ENCODE data around the gene CLEC4F. TPM values are rescaled to one million over a fixed set of nuclear protein-coding genes. Genes with fewer than 3 reads are reported as not detected.

Gene CLEC4F
- total and polyA plus RNA-seq, 4 donors = 0.03 to 0.25 (median 0.19) TPM; not detected in 1

DNA sequence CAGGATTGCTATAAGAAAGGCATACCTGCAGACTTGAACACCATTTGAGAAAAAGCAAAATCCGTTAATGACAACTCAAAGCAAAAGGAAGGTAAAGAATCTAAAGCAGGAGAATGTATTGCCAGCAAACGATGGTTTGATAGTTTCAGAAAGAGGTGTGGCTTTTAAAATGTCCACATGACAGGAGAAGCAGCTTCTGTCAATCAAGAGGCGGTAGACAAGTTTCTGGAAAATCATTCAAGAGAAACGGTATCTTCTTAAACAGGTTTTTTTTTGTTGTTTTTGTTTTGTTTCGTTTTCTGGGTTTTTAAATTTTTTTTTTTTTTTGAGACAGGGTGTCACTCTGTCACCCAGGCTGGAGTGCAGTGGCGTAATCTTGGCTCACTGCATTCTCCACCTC is 13.8 kb downstream of the CLEC4F start (continued):
- TF ChIP-seq, protein P1, sequence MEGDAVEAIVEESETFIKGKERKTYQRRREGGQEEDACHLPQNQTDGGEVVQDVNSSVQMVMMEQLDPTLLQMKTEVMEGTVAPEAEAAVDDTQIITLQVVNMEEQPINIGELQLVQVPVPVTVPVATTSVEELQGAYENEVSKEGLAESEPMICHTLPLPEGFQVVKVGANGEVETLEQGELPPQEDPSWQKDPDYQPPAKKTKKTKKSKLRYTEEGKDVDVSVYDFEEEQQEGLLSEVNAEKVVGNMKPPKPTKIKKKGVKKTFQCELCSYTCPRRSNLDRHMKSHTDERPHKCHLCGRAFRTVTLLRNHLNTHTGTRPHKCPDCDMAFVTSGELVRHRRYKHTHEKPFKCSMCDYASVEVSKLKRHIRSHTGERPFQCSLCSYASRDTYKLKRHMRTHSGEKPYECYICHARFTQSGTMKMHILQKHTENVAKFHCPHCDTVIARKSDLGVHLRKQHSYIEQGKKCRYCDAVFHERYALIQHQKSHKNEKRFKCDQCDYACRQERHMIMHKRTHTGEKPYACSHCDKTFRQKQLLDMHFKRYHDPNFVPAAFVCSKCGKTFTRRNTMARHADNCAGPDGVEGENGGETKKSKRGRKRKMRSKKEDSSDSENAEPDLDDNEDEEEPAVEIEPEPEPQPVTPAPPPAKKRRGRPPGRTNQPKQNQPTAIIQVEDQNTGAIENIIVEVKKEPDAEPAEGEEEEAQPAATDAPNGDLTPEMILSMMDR (IDR thresholded peaks at IDR 0.05; ENCODE audit: low read depth, low read length, missing input control) = no peak
- no peak for TF ChIP-seq SP1 (IDR thresholded peaks at IDR 0.05)

DNA sequence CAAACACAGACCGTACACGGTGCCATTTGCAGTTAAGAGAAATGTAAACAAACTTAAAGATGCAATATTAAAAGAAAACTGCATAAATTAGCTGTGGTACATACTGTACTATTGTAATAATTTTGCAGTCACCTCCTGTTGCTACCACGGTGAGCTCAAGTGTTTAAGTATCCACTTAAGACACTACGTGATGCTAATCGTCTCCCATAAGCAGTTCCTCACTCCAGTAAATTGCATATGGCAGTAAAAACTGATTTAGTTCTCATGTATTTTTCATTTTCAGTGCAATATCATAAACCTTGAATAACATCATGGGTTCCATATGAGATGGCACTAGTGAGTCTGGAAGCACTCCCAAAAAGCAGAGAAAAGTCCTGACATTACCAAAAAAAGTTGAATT is 14.4 kb downstream of the CLEC4F start:
- Histone ChIP-seq H3K36me3 (ENCODE audit: control insufficient read depth in 4 of 4, insufficient read depth in 3 of 4, low read depth in 1 of 4, low read length in 3 of 4) (no peaks in the 10 kb centered on the region), H3K4me1 (ENCODE audit: control insufficient read depth in 4 of 4, insufficient read depth in 4 of 4, low read length in 3 of 4) (no peaks in the 10 kb centered on the region), H3K27me3 (ENCODE audit: control insufficient read depth in 4 of 4, insufficient read depth in 4 of 4, low read length in 3 of 4) (peaks cover 0 to 2% (median 0%) of the 10 kb centered on the region in 4 donors), H3K27ac (ENCODE audit: low read depth in 1 of 2, low read length in 2 of 2) (no peak overlapping the region), H3K9ac (ENCODE audit: low read depth in 1 of 2, low read length in 2 of 2) (no peak overlapping the region), H3K9me3 (ENCODE audit: control insufficient read depth in 4 of 4, low read length in 3 of 4) (no peaks in the 10 kb centered on the region), H3K4me3 (ENCODE audit: low read depth in 1 of 3, low read length in 3 of 3) (no peak overlapping the region)
- WGBS = 72% methylated on average over 5 of the region's 5 CpGs
- DNase-seq (ENCODE audit: low spot score) = no peak
- TF ChIP-seq GABPA (IDR thresholded peaks at IDR 0.05 in 1 of 2, conservative IDR thresholded peaks at IDR 0.05 in 1 of 2) (no peak), TAF1 (conservative IDR thresholded peaks at IDR 0.05) (no peak), YY1 (IDR thresholded peaks at IDR 0.05) (no peak), HNF4G (IDR thresholded peaks at IDR 0.05) (no peak), HNF4A (conservative IDR thresholded peaks at IDR 0.05) (no peak), JUND (IDR thresholded peaks at IDR 0.05) (no peak), SP1 (IDR thresholded peaks at IDR 0.05) (no peak), FOXA2 (IDR thresholded peaks at IDR 0.05) (no peak), FOXA1 (IDR thresholded peaks at IDR 0.05) (no peak), EGR1 (IDR thresholded peaks at IDR 0.05; ENCODE audit: low read depth in 2 of 2) (no peak), NR2F2 (IDR thresholded peaks at IDR 0.05) (no peak), RXRA (IDR thresholded peaks at IDR 0.05) (no peak), RAD21 (IDR thresholded peaks at IDR 0.05) (no peak)
- TF ChIP-seq, protein P1 (IDR thresholded peaks at IDR 0.05; ENCODE audit: low read depth, low read length, missing input control) = no peak
- TF ChIP-seq, protein P2, sequence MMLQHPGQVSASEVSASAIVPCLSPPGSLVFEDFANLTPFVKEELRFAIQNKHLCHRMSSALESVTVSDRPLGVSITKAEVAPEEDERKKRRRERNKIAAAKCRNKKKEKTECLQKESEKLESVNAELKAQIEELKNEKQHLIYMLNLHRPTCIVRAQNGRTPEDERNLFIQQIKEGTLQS (IDR thresholded peaks at IDR 0.05) = no peak
- TF ChIP-seq, protein P3, sequence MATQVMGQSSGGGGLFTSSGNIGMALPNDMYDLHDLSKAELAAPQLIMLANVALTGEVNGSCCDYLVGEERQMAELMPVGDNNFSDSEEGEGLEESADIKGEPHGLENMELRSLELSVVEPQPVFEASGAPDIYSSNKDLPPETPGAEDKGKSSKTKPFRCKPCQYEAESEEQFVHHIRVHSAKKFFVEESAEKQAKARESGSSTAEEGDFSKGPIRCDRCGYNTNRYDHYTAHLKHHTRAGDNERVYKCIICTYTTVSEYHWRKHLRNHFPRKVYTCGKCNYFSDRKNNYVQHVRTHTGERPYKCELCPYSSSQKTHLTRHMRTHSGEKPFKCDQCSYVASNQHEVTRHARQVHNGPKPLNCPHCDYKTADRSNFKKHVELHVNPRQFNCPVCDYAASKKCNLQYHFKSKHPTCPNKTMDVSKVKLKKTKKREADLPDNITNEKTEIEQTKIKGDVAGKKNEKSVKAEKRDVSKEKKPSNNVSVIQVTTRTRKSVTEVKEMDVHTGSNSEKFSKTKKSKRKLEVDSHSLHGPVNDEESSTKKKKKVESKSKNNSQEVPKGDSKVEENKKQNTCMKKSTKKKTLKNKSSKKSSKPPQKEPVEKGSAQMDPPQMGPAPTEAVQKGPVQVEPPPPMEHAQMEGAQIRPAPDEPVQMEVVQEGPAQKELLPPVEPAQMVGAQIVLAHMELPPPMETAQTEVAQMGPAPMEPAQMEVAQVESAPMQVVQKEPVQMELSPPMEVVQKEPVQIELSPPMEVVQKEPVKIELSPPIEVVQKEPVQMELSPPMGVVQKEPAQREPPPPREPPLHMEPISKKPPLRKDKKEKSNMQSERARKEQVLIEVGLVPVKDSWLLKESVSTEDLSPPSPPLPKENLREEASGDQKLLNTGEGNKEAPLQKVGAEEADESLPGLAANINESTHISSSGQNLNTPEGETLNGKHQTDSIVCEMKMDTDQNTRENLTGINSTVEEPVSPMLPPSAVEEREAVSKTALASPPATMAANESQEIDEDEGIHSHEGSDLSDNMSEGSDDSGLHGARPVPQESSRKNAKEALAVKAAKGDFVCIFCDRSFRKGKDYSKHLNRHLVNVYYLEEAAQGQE (IDR thresholded peaks at IDR 0.05) = no peak
- TF ChIP-seq, protein P4, sequence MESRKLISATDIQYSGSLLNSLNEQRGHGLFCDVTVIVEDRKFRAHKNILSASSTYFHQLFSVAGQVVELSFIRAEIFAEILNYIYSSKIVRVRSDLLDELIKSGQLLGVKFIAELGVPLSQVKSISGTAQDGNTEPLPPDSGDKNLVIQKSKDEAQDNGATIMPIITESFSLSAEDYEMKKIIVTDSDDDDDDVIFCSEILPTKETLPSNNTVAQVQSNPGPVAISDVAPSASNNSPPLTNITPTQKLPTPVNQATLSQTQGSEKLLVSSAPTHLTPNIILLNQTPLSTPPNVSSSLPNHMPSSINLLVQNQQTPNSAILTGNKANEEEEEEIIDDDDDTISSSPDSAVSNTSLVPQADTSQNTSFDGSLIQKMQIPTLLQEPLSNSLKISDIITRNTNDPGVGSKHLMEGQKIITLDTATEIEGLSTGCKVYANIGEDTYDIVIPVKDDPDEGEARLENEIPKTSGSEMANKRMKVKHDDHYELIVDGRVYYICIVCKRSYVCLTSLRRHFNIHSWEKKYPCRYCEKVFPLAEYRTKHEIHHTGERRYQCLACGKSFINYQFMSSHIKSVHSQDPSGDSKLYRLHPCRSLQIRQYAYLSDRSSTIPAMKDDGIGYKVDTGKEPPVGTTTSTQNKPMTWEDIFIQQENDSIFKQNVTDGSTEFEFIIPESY (IDR thresholded peaks at IDR 0.05) = no peak
